ENCODE data around the gene BRAP.
"Not testable (repeated sequence)": the region's sequence is repeated elsewhere in the genome, so short reads cannot be mapped to it uniquely, and the experiment has no call there.

Gene BRAP, protein sequence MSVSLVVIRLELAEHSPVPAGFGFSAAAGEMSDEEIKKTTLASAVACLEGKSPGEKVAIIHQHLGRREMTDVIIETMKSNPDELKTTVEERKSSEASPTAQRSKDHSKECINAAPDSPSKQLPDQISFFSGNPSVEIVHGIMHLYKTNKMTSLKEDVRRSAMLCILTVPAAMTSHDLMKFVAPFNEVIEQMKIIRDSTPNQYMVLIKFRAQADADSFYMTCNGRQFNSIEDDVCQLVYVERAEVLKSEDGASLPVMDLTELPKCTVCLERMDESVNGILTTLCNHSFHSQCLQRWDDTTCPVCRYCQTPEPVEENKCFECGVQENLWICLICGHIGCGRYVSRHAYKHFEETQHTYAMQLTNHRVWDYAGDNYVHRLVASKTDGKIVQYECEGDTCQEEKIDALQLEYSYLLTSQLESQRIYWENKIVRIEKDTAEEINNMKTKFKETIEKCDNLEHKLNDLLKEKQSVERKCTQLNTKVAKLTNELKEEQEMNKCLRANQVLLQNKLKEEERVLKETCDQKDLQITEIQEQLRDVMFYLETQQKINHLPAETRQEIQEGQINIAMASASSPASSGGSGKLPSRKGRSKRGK

DNA sequence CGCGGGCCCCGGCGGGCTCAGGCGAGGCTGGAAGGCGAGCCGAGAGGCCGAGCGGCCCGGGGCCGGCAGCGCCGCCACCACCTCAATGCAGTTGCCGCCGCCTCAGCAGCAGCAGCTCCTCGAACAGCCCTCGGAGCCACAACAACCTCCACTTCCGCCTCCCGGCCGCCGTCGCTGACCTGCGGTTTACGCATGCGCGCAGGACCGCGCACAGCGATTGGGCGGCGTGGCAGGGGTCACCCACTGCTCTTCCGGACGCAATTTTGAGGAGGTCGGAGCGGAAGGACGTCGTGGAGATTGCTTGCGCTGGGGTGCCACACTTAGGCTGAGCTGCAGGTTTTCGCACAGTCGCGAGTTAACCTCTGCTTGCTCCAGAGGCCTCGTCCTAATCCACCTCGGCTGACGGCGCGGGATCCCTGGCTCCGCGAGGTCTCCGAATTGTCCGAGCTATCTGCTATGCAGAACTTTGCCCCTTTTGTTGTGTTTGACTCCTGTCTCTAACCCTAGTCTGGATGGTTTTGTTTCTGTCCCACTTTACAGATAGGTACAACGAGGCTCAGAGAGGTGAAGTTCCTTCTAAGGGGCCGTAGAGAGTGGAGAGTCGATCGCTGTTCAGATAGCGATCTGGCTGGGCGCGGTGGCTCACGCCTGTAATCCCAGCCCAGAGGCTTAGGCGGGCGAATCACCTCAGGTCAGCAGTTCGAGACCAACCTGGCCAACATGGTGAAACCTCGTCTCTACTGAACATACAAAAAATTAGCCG, at the start of gene BRAP, which contains the start of gene ACAD10:
Gene BRAP (minus strand): TSS at position 146 of the 763 bp plus-strand sequence. CDS start 164 bp downstream, outside the sequence.
Gene ACAD10 (plus strand): TSS at position 243 of the 763 bp plus-strand sequence. CDS start 6,657 bp downstream, outside the sequence.
- in situ Hi-C loops (cut with HindIII; ENCODE audit: low sequenced_read_pairs) = no loop called here

DNA sequence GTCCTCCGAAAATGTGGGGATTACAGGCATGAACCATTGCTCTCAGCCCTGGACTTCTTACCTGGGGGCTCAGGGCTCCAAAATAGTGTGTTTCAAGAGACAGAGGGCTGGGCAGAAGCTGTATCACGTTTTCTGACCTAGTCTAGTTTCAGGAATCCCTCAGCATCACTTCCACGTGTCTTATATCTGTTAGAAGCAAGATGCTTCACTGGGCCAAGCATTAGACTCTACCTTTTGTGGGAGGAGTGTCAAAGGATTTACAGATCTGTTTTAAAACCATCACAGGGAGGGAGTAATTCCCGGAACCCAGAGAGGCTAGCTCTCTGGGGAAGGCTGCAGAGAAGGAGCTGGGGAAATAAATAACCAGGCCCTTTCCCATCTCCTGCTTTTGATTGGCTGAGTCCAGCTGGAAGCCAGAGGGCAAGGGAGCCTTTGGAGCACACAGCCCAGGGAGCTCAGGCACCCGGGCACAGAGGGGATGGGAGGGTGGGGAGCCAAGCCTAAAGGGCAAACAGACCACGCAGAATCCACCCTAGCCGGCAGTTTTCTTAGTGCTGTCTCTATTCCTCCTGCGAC, 47.7 kb upstream of the BRAP start:
- in situ Hi-C loops (cut with HindIII; ENCODE audit: low sequenced_read_pairs) = no loop called here

DNA sequence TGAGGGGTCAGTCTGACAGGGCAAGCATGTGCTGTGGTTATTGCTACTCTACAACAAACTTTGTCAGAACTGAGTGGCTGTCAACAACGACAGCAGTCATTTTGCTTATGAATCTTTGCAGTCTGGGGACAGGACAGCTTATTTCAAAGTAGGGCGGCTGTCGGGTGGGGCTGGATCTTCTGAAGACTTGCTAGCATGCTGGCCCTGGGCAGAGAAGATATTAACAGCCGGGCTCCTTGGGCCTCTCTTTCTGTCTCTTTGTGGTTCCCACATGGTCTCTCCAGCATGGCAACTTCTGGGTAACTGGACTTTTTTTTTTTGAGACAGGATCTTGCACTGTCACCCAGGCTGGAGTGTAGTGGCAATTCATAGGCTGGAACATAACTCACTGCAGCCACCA, 47.0 kb upstream of the BRAP start:
- in situ Hi-C loops (cut with HindIII; ENCODE audit: low sequenced_read_pairs) = no loop called here

DNA sequence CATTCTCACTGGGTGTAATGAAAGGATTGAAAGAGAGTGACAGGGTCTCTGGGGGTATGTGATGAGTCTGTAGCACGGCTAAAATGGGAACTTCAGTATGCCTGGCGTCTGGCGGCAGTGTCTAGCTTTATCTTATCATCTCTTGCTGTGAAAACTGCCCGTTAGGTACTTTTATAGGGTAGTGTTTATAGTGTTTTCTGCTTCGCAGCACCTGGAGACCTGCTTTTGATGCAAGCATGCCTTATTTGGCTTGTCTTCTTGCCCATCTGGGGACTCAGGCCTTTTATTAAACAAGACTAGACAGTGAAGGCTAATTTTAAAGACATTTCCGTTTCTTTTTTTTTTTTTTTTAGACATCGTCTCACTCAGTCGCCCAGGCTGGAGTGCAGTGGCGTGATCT, 44.7 kb upstream of the BRAP start:
- in situ Hi-C loops (cut with HindIII; ENCODE audit: low sequenced_read_pairs) = no loop called here

DNA sequence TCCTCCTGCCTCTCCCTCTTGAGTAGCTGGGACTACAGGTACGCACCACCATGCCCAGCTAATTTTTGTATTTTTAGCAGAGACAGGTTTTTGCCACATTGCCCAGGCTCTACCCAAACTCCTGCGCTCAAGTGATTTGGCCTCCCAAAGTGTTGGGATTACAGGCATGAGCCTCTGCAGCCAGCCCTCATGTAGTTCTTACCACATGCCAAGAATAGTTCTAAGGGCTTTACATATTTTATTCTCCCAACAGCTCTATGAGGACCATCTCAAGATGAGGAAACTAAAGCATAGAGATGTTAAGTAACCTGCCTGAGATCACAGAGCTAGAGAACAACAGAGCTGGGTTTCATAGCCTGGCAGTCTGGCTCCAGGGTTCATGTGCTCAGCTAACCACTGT, 43.0 kb upstream of the BRAP start:
- in situ Hi-C loops (cut with HindIII; ENCODE audit: low sequenced_read_pairs) = no loop called here

DNA sequence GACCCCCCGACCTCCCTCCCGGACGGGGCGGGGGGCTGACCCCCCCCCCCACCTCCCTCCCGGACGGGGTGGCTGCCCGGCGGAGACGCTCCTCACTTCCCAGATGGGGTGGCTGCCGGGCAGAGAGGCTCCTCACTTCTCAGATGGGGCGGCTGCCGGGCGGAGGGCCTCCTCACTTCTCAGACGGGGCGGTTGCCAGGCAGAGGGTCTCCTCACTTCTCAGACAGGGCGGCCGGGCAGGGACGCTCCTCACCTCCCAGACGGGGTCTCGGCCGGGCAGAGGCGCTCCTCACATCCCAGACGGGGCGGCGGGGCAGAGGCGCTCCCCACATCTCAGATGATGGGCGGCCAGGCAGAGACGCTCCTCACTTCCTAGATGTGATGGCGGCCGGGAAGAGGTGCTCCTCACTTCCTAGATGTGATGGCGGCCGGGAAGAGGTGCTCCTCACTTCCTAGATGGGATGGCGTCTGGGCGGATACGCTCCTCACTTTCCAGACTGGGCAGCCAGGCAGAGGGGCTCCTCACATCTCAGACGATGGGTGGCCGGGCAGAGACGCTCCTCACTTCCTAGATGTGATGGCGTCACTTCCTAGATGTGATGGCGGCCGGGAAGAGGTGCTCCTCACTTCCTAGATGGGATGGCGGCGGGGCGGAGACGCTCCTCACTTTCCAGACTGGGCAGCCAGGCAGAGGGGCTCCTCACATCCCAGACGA, 38.0 kb upstream of the BRAP start:
- in situ Hi-C loops (cut with HindIII; ENCODE audit: low sequenced_read_pairs) = not testable (repeated sequence)

DNA sequence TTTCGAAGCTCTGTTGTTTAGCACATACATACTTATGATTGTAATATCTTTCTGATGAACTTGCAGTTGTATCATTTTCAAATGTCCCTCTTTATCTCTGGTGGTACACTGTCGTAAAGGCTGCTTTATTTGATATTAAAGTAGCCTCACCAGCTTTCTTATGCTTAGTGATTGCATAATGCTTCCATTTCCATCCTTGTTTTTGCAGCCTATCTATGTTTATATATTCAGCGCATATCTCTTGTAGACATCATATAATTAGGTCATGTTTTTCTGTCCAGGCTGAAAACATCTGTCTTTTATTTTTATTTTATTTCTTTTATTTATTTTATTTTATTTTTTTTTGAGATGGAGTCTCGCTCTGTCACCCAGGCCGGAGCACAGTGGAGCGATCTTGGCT, 34.7 kb upstream of the BRAP start:
- in situ Hi-C loops (cut with HindIII; ENCODE audit: low sequenced_read_pairs) = no loop called here

DNA sequence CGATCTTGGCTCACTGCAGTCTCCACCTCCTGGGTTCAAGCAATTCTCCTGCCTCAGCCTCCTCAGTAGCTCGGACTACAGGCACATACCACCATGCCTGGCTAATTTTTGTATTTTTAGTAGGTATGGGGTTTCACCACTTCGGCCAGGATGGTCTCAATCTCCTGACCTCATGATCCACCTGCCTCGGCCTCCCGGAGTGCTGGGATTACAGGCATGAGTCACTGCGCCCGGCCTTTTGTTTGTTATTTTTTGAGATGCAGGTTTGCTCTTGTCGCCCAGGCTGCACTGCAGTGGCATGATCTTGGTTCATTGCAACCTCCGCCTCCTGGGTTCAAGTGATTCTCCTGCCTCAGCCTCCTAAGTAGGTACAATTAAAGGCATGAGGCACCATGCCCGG, 33.6 kb upstream of the BRAP start:
- in situ Hi-C loops (cut with HindIII; ENCODE audit: low sequenced_read_pairs) = not testable (repeated sequence)

DNA sequence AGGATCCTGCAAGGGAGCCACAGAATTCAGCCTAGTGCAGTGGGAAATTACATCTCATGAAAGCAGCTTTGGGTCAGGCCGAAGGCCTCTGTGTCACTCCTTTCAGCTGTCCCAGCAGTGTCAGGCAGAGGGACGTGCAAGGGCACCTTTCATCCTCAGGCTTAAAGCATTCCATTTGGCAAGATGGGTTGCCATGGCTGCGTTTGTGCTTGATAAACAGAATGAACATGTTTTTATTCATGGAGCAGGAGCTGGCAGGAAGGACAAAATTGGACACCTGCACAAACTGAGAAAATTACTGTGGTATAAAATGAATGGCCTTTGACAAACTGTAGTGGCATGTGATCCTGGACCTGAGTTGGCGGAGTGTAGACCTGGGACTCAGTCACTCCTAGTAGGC, 29.5 kb upstream of the BRAP start:
- in situ Hi-C loops (cut with HindIII; ENCODE audit: low sequenced_read_pairs) = no loop called here

DNA sequence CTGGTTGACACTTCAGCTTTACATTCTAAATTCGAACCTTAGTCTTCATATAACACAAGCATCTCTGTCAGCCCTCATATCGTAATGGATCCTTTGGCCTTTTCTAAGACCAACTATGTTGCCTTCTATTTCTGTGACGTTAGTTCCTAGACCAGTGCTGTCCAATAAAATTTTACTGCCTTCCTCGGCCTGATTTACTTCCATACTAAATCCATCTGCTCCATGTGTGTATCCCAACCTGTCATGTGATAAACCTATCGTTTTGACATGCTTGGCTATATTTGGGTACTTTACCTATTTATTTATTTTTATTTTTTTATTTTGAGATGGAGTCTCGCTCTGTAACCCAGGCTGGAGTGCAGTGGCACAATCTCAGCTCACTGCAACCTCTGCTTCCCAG, 20.4 kb upstream of the BRAP start:
- in situ Hi-C loops (cut with HindIII; ENCODE audit: low sequenced_read_pairs) = no loop called here

DNA sequence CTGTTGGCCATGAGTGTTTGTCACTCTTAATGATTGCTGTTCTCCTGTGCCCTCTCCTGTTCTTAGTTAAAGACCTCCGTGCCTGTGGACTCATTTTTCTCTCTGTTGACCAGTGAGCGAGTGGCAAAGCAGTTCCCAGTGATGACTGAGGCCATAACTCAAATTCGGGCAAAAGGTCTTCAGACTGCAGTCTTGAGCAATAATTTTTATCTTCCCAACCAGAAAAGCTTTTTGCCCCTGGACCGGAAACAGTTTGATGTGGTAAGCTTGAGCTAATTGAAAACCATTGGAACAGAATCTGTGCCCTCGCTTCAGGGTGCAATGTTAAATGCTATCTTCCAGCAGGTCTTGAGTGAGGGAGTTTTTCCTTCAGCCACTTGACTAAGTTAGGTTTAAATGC, 19.9 kb upstream of the BRAP start:
- in situ Hi-C loops (cut with HindIII; ENCODE audit: low sequenced_read_pairs) = no loop called here

DNA sequence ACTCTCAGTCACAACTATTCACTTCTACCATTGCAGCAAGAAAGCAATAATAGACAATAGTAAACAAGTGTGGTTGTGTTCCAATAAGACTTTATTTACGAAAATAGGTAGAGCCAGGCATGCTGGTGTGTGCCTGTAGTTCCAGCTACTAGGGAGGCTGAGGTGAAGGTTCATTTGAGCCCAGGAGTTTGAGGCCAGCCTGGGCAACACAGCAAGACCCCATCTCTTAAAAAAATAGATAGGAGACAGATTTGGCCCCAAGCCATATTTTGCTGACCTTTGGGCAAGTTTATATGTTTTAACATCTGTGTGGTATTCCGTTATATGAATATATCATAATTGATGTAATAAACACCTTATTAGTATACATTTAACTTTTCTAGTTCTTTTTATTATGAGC, 14.2 kb upstream of the BRAP start:
- in situ Hi-C loops (cut with HindIII; ENCODE audit: low sequenced_read_pairs) = no loop called here

DNA sequence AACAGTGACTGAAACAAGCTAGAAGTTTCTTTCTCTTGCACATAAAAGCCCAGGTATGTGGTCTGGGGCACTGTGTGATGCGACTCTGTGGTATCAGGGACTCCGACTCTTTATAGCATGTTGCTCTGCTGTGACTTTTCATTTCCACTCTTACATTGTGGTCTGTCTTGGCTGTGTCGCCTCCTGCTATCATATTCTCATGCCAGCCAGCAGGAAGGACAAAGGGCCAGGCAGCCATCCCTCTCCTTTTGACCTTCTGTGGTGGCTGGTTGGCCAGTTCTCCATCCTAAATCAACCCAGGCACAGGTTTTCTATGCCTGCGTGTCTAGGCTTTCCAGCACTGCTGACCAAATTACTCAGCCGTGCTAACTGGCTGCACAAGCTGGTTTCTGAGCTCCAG, 8.1 kb upstream of the BRAP start:
- in situ Hi-C loops (cut with HindIII; ENCODE audit: low sequenced_read_pairs) = no loop called here

DNA sequence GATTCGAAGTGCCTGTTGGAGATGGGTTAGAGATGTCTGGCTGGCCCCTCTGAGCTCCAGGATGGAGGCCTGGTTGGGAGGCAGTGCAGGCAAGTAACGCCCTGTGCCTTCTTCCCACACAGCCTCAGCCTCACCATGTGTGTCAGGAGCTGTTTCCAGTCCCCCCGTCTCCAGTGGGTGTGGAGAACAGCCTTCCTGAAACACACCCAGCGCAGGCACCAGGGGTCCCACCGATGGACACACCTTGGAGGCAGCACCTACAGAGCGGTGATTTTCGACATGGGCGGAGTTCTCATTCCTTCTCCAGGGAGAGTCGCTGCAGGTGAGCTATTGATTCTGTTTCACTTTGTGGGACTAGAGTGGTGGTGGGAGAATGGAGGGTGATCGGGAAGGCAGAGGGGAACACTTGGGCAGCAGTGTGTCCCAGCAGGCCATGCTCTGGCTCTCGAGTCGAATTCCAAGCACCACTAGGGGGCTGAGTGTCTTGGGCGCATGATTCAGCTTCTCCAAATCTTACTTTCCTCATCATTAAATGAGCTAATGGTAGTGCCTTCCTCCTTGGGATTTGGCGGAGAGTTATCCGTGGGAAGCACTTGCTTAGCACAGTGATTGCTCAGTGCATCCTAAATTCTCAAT, 6.9 kb upstream of the BRAP start:
- in situ Hi-C loops (cut with HindIII; ENCODE audit: low sequenced_read_pairs) = no loop called here

DNA sequence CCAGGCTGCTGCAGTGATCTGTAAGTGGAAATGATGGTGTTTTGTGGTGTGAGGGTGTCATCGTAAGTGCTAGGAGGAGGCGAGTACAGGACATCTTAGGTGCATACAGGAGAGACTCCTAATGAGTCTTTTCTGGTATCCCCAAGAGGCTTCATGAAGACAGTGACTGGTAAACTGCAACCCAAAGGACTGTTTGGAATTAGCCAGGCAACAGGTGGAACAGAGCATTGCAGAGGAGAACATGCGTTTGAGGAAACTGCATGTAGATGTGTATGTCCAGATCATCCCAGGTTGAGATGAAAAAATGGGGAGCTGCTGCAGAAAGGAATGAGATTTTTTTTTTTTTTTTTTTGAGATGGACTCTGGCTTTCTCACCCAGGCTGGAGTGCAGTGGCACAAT, 5.5 kb upstream of the BRAP start:
- in situ Hi-C loops (cut with HindIII; ENCODE audit: low sequenced_read_pairs) = no loop called here

DNA sequence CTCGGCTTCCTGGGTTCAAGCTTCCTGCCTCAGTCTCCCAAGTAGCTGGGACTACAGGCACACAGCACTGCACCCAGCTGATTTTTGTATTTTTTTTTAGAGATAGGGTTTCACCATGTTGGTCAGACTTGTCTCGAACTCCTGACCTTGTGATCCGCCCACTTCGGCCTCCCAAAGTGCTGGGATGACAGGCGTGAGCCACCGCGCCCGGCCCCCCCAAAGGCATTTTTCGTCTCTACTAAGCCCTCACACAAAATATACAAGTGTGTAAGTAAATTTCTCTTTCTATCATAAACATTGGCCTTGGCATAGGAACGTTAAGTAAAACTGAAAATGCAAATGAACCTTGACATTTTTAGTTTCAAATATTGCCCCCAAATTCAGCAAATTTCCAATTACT, 2.2 kb upstream of the BRAP start:
- in situ Hi-C loops (cut with HindIII; ENCODE audit: low sequenced_read_pairs) = no loop called here

DNA sequence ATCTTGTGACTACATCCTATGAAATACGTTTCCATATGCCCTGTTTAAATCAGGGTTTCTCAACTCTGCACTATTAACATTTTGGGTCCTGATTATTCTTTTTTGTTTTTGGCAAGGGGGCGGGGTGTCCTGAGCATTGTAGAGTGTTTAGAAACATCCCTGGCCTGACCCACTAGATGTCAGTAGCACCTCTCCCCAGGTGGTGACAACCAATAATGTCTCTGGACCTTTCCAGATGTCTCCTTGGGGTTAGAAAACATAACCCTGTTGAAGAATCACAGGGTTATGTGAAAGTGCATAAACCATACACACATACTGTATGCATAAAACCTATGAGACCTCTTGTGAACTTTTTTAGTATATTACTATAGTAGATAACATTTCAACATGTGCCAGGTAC, 1.5 kb upstream of the BRAP start:
- in situ Hi-C loops (cut with HindIII; ENCODE audit: low sequenced_read_pairs) = no loop called here

DNA sequence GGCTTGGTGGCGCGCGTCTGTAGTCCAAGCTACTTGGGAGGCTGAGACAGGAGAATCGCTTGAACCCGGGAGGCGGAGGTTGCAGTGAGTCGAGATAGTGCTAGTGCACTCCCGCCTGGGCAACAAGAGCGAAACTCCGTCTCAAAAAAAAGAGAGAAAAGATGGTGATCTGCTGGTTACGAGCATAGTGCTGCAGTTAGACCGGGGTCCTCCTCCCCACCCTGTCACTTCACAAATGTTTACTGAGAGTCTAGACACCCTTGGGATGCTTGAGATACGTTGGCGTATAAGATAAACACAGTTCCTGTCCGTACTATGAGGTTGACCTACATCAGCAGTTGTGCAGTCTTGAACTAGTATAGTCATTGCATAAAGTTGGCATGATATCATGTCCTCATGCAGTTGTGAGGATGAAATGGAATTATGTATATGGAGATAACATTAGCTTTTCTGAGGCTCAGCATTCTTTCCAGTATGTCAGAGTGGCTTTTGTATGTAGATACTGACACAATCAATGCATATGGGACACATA, 884 bp upstream of the BRAP start:
- in situ Hi-C loops (cut with HindIII; ENCODE audit: low sequenced_read_pairs) = no loop called here

DNA sequence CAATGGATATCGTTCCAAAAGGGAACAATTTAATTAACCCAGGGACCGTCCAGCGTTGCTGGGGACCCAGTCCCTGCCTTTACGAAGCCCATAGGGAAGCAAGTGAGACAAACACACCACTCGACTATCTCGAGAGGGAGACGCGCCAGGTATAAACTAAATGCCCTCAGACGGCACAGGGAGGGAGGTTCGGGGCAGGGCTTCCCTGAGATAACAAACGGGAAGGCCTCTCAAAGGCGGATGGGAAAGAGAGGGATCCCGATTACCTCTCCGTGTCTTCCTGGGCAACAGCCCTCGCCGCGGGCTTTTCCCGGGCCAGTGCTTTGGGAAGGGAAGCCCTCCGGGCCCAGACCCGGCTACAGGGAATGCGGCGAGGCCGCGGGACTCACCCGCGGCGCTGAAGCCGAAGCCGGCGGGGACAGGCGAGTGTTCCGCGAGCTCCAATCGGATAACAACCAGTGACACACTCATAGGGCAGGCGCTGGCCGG, 390 bp downstream of the BRAP start:
- in situ Hi-C loops (cut with HindIII; ENCODE audit: low sequenced_read_pairs) = no loop called here
